ENCODE results near the gene GUCY1A1.

GRCh38 chr4:155705664-155706063 lies 39.0 kb downstream of the GUCY1A1 start:
- TF ChIP-seq, protein P1, sequence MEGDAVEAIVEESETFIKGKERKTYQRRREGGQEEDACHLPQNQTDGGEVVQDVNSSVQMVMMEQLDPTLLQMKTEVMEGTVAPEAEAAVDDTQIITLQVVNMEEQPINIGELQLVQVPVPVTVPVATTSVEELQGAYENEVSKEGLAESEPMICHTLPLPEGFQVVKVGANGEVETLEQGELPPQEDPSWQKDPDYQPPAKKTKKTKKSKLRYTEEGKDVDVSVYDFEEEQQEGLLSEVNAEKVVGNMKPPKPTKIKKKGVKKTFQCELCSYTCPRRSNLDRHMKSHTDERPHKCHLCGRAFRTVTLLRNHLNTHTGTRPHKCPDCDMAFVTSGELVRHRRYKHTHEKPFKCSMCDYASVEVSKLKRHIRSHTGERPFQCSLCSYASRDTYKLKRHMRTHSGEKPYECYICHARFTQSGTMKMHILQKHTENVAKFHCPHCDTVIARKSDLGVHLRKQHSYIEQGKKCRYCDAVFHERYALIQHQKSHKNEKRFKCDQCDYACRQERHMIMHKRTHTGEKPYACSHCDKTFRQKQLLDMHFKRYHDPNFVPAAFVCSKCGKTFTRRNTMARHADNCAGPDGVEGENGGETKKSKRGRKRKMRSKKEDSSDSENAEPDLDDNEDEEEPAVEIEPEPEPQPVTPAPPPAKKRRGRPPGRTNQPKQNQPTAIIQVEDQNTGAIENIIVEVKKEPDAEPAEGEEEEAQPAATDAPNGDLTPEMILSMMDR (IDR thresholded peaks at IDR 0.05) = no peak
- TF ChIP-seq POLR2A (IDR thresholded peaks at IDR 0.05) = no peak
